Stomach (tissue), 4 donors: ENCODE results near the gene PNRC2.

ENCODE experiments used
- CTCF ChIP-seq, 7 experiments: fragments of 450-650 bp in 4 of 7; fragments of 200-600 bp in 3 of 7; sonication (generic) in 3 of 7; IDR thresholded peaks; one replicate each; pipeline ENCODE4 v1.5.1; 2016 to 2019; ENCODE audit warnings: antibody characterized with exemption in 7 of 7, control low read depth in 2 of 7, mild to moderate bottlenecking in 1 of 7
- EP300 ChIP-seq: sonication (generic); formaldehyde crosslinking; IDR thresholded peaks from one replicate; pipeline ENCODE4 v1.6.1; 2017; ENCODE audit warnings: antibody characterized with exemption
- POLR2A ChIP-seq, 4 donors: fragments of 450-650 bp; IDR thresholded peaks; one replicate each; pipeline ENCODE4 v1.6.1; 2016; ENCODE audit warnings: antibody characterized with exemption in 4 of 4, control low read depth in 2 of 4, mild to moderate bottlenecking in 1 of 4, moderate library complexity in 1 of 4
- POLR2AphosphoS5 ChIP-seq, 3 donors: sonication (generic); formaldehyde crosslinking; IDR thresholded peaks; one replicate each; pipeline ENCODE4 v1.6.1; 2016; ENCODE audit warnings: antibody characterized with exemption in 3 of 3

- TF ChIP-seq POLR2A (IDR thresholded peaks at IDR 0.05) (no peak), POLR2AphosphoS5 (IDR thresholded peaks at IDR 0.05) (no peak), CTCF (IDR thresholded peaks at IDR 0.05) (no peak), EP300 (no peak)
These were observed 17.7 kb downstream of the PNRC2 start for GRCh38 chr1:23977187-23977853.
